Raji (cell line): ENCODE results near the gene FEZF2.

Experiments used
- POLR2A ChIP-seq: IDR thresholded peaks from 2 replicates; pipeline ENCODE4 v1.6.1; 2011; ENCODE audit warnings: low read depth, low read length, control low read depth; ENCODE audit not compliant: insufficient read depth

Gene FEZF2

GRCh38 chr3:62376906-62377877, 3.8 kb upstream of the FEZF2 start:
- no peak for TF ChIP-seq POLR2A

- no peak for TF ChIP-seq POLR2A
Observed at GRCh38 chr3:62376454-62376720, 3.0 kb upstream of the FEZF2 start.

- no peak for TF ChIP-seq POLR2A
Observed at GRCh38 chr3:62375655-62376453, 2.5 kb upstream of the FEZF2 start.

GRCh38 chr3:62374341-62375218, 1.2 kb upstream of the FEZF2 start:
- no peak for TF ChIP-seq POLR2A

- no peak for TF ChIP-seq POLR2A
Observed at GRCh38 chr3:62373714-62374333, 474 bp upstream of the FEZF2 start.

- no peak for TF ChIP-seq POLR2A
Observed at GRCh38 chr3:62372621-62373041, 719 bp downstream of the FEZF2 start.

GRCh38 chr3:62371720-62372591, 1.4 kb downstream of the FEZF2 start:
- TF ChIP-seq POLR2A: no peak

GRCh38 chr3:62370858-62371719, 2.3 kb downstream of the FEZF2 start:
- no peak for TF ChIP-seq POLR2A

GRCh38 chr3:62370112-62370857, 3.1 kb downstream of the FEZF2 start:
- TF ChIP-seq POLR2A: no peak

- TF ChIP-seq POLR2A: no peak
Observed at GRCh38 chr3:62369476-62369743, 3.9 kb downstream of the FEZF2 start.

GRCh38 chr3:62368705-62369475, 4.5 kb downstream of the FEZF2 start:
- TF ChIP-seq POLR2A: no peak

GRCh38 chr3:62368290-62368704, 5.1 kb downstream of the FEZF2 start:
- TF ChIP-seq POLR2A: no peak

- no peak for TF ChIP-seq POLR2A
Observed at GRCh38 chr3:62367763-62368195, 5.6 kb downstream of the FEZF2 start.
